Stimulated activated CD8-positive, alpha-beta memory T cell treated with anti-CD3 and anti-CD28 coated beads, Interleukin-2, amount 100 ng/mL, for 48 hours (primary cell): ENCODE results near the gene SYT9.
"Not testable (repeated sequence)": the region's sequence is repeated elsewhere in the genome, so short reads cannot be mapped to it uniquely, and the experiment has no call there.

ENCODE experiments used
- DNase-seq, 2 donors: peaks; one replicate each; pipeline ENCODE4 v3.0.0-alpha.2; 2020; ENCODE audit warnings: low read depth in 2 of 2

The SYT9 gene

DNA sequence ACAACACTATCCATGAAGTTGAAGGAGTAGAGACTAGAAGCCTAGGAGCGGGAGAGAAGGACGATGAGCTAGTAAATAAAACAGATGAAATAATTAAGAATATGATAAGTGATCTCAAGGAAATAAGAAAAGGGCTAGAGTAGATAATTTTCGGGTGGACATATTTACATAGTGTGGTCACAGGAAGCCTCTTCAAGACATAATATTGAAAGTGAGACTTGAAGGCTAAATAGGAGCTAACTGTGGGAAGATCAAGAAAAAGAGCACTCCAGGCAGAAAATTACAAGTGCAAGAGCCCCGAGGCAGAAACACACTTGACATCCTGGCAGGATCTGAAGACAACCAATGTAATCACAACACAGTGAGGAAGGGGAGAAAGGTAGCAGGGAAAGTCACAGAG is 250.2 kb downstream of the SYT9 start:
- DNase-seq: no peak

DNA sequence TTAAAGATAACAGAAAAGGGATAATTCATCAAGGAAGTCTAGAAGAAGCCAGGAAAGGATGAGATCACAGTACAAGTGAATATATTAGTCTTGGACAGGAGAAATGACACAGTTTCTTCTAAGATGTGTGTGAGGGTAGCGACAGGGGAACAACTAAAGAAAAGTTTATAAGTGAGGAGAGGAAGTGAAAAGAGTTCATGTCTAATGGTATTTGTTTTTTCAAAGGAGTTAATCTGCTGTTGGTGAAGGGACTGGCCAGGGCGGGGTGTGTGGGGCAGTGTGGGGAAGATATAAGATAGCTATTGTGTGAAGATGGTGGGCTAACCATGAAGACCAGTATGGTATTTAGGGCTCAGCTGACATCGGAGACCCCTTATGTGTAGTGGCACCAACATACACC is 254.5 kb downstream of the SYT9 start:
- DNase-seq: no peak

DNA sequence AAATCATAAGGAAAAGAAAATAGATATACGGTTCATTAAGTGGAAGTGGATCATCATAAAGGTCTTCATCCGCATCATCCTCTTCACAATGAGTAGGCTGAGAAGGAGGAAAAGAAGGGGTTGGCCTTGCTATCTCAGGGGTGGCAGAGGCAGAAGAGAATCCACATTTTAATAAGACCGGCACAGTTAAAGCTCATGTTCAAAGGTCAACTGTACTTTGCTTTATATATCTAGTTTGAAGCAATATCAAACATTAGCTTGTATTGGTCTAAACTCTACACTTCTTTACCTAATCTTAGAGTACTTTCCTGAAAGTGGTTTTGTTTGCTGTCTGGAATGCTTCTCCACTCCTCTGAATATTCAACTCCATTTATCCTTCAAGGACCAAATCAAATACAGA is 256.4 kb downstream of the SYT9 start:
- DNase-seq: no peak

DNA sequence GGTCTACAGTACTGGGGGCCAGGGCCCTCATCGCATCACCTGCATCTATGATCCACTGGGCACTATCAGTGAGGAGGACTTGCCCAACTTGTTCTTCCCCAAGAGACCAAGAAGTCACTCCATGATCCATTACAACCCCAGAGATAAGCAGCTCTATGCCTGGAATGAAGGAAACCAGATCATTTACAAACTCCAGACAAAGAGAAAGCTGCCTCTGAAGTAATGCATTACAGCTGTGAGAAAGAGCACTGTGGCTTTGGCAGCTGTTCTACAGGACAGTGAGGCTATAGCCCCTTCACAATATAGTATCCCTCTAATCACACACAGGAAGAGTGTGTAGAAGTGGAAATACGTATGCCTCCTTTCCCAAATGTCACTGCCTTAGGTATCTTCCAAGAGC is 258.3 kb downstream of the SYT9 start:
- no peak for DNase-seq

DNA sequence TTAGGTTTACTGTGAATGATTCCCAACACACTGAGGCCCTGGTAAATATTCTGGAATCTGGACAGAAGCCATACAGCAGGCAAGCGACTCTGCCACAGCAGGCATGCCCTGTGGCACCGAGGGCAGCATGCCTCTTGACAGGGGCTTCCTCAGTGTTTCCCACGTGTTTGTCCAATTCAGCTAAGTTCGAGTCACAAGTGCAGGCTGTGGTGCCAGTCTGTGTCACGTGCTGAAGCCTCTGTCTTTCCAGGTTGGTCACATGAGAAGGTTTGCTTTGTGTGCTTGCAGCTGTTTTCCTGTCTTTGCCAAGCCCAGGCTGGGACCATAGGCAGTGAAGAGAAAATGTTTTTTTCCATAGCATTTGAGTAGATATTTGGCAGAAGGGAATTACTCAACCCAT is 259.7 kb downstream of the SYT9 start:
- no peak for DNase-seq

DNA sequence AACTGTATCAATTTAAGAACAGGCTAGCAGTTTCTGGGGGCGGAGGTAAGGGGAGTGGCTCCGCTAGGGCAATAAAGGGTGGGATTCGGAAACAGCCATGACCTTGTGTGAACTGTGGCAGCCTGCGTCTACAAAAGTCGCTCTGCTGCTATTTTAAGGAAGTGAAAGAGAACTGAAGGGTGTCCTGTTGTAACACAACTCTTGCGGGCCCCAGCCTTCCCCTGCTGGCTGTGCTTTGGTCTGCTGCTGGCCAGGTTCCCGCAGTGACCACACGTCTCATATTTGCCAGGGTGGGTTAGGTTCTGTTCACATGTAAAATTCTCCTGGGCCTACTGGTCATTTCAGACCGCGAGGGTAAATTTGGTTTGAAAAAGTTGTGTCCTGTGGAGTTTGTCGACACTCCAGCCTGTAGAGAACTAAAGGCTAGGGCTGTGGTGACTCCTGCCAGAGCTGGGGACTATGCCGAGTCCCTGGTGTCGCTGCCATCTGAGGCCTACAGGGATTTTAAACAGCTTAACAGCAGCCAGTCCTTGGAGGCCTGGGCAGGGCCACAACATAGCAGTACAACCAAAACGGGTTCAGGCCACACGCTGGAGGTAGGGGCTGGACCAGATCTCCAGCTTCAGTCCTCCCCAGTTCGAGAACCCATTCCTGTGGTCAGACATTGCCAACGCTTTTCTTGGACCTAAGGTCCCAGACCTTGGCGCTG is 261.0 kb downstream of the SYT9 start:
- no peak for DNase-seq

DNA sequence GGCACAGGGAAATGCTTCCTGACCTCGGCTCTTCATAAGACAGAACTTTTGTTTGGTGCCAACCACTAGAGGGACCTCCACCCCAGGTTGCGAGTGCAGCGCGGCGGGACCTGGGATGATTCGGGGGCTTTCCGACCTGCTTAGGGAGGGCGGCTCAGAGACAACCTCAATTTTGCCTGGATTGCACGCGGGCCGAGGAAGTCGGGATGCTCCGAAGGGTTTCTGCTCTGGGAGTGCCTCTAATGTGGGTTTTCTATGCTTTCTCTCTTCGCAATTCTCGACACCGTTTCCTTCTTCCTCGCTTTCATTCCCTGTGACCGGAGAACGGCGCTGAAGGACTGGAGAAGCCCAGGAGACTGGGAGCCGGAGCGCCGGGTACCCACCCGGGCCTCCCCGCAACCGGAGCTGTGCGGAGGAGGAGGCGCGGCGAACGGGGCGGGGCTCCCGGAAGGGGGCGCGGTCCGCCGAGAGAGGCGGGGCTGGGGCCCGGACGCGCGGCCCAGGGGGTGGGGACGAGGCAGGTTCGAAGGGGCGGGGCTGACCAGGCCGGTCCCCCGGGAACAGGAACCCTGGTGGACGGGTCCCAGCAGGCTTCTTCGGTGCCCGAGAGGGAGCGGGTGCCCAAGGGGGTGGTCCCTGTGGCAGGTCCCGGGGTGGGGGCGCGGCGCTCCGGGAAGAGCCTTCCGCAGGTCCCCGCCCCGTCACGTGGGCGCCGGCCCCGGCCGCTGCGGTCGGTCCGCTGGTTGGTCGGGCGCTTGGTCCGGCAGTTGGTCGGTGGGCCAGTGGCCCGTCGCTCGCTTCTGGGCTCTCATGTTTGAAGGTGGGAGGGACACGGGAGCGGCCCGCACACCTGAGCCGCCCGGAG is 261.8 kb downstream of the SYT9 start, which contains the start of gene PPFIBP2:
Gene PPFIBP2 (plus strand): TSS at position 766 of the 865 bp plus-strand sequence. CDS start 35,477 bp downstream, outside the sequence.
- DNase-seq: peak; percentile 70 to 73

DNA sequence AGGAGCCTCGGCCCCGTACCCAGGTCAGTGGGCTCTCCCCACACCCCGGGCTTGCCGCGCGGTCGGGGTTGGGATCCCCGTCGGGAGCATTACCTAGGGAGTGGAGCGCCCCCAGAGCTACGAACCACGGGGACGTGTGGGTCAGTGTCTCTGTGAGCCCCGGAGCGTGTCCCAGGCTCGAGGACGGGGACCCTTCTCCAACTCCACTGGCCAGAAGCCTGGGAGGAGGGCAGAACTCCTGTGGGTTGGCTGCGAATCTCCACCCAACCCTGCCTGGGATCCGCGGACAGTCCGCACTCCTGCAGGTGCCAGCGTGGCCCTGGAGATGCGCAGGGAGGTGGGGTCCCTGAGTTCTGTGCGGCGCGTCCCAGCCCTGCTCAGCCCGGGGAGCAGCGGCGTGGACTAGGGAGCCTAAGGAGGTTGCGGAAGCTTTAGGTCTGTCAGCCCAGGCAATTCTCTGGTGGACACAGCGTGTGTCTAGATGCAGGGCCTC is 262.4 kb downstream of the SYT9 start:
- no peak for DNase-seq

DNA sequence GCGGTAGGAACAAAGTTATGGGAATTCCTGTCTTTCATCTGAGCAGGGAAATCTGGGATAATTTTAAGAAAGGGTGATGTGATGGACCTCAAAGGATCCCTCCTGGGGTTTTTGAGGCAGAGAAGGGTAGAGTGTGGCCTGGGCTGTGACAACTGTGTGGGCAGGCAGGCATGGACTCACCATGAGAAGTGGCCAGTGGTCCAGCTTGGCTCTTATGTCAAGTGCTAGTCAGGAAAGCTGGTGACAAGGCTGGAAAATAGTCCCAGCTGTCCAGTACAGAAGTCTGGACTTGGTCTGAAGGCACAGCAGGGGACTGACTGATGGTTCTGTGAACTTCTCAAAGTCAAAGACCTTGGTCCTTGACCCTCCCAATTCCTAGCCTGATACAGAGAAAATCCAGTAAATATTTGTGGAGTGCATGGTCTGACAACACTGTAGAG is 263.8 kb downstream of the SYT9 start:
- no peak for DNase-seq

DNA sequence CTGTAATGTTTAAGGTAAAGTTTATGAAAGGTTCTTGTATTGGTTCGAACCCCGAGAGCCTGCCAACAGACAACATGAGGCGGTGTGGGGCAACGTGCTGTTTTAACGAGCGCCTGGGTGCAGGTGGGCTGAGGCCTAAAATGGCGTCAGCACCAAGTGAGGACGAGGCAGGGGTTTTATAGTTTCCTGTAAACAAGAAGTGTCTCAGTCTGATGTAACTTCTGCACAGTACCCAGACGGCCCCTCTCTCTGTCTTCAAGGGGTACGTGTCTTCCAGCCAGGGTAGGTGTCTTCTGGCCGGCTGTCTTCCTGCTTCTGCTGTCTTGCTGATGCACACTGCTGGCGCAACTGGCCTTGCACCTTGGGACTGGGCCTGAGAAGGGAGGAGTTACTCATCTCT is 264.8 kb downstream of the SYT9 start:
- no peak for DNase-seq

DNA sequence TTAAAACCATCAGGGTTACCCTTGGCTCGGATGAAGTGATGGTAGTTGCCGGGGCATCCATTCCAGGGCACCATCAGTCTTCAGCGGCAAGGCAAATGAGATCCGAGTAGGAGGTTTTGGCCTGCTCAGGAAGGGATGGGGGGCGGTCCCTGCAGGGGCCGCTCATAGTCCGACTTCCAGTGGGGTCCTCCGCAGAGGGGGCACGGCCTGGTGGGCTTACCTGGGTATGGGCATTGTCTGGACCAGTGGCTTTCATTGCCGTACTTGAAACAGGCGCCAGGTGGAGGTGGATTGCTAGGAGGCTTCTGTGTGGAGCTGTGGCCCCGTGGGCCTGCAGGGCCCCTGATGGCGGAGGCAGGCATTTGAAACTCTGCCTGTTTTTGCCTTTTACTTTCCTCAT is 266.0 kb downstream of the SYT9 start:
- not testable (repeated sequence) for DNase-seq
